H9 (cell line): ENCODE results near the gene P3H2. TPM values are rescaled to one million over a fixed set of nuclear protein-coding genes. Genes with fewer than 3 reads are reported as not detected.

Experiments used
- DNase-seq: peaks from one replicate; pipeline ENCODE4 v3.0.0-alpha.2; 2017
- H2AFZ ChIP-seq: one replicate; pipeline ENCODE4 v1.6.1; 2013; ENCODE audit warnings: mild to moderate bottlenecking, low read length, control low read depth, moderate library complexity
- H2AK5ac ChIP-seq: 2 replicates; pipeline ENCODE4 v1.6.1; 2013; ENCODE audit warnings: low read length, control low read depth, mixed read lengths; ENCODE audit not compliant: insufficient read length
- H2BK120ac ChIP-seq: one replicate; pipeline ENCODE4 v1.6.1; 2013; ENCODE audit warnings: low read depth, mild to moderate bottlenecking, low read length, control low read depth, inconsistent platforms; ENCODE audit not compliant: poor library complexity, severe bottlenecking
- H2BK12ac ChIP-seq: 2 replicates; pipeline ENCODE4 v1.6.1; 2013; ENCODE audit warnings: low read length, control low read depth, mixed read lengths, low read depth; ENCODE audit not compliant: insufficient read length
- H2BK15ac ChIP-seq: 2 replicates; pipeline ENCODE4 v1.6.1; 2013; ENCODE audit warnings: low read depth, low read length, control low read depth
- H2BK20ac ChIP-seq: one replicate; pipeline ENCODE4 v1.6.1; 2013; ENCODE audit warnings: low read depth, mild to moderate bottlenecking, low read length, control low read depth, inconsistent platforms; ENCODE audit not compliant: poor library complexity, severe bottlenecking
- H2BK5ac ChIP-seq: 2 replicates; pipeline ENCODE4 v1.6.1; 2013; ENCODE audit warnings: low read length, control low read depth, mixed read lengths; ENCODE audit not compliant: insufficient read length
- H3K14ac ChIP-seq: 2 replicates; pipeline ENCODE4 v1.6.1; 2013; ENCODE audit warnings: low read length, control low read depth; ENCODE audit not compliant: insufficient read depth
- H3K18ac ChIP-seq: 2 replicates; pipeline ENCODE4 v1.6.1; 2013; ENCODE audit warnings: low read depth, mild to moderate bottlenecking, mixed read lengths, low read length, control low read depth; ENCODE audit not compliant: insufficient read length
- H3K23ac ChIP-seq: 2 replicates; pipeline ENCODE4 v1.6.1; 2013; ENCODE audit warnings: low read length, control low read depth, mixed read lengths, low read depth; ENCODE audit not compliant: insufficient read length
- H3K23me2 ChIP-seq: 2 replicates; pipeline ENCODE4 v1.6.1; 2013; ENCODE audit warnings: low read depth, mild to moderate bottlenecking, mixed read lengths, low read length, control low read depth; ENCODE audit not compliant: insufficient read length, poor library complexity, severe bottlenecking
- H3K27ac ChIP-seq: 2 replicates; pipeline ENCODE4 v1.5.1; 2013; ENCODE audit warnings: low read length, control low read depth, mixed read lengths, low read depth; ENCODE audit not compliant: insufficient read length
- H3K27me3 ChIP-seq: 2 replicates; pipeline ENCODE4 v1.6.1; 2013; ENCODE audit warnings: low read length, control low read depth, inconsistent platforms; ENCODE audit not compliant: insufficient read depth
- H3K4ac ChIP-seq: 2 replicates; pipeline ENCODE4 v1.6.1; 2013; ENCODE audit warnings: low read depth, mild to moderate bottlenecking, control low read depth, inconsistent platforms, low read length, moderate library complexity
- H3K4me1 ChIP-seq: 2 replicates; pipeline ENCODE4 v1.6.1; 2013; ENCODE audit warnings: low read length, control low read depth, inconsistent platforms; ENCODE audit not compliant: insufficient read depth
- H3K4me2 ChIP-seq: 2 replicates; pipeline ENCODE4 v1.6.1; 2013; ENCODE audit warnings: low read length, control low read depth, mixed read lengths; ENCODE audit not compliant: insufficient read length, insufficient read depth
- H3K56ac ChIP-seq: 2 replicates; pipeline ENCODE4 v1.6.1; 2013; ENCODE audit warnings: low read depth, mild to moderate bottlenecking, mixed read lengths, low read length, control low read depth; ENCODE audit not compliant: insufficient read length
- H3K79me1 ChIP-seq: 2 replicates; pipeline ENCODE4 v1.6.1; 2013; ENCODE audit warnings: low read depth, mild to moderate bottlenecking, moderate library complexity, low read length, control low read depth, inconsistent platforms; ENCODE audit not compliant: insufficient read depth, poor library complexity, severe bottlenecking
- H3K79me2 ChIP-seq: 2 replicates; pipeline ENCODE4 v1.6.1; 2013; ENCODE audit warnings: low read length, control low read depth, inconsistent platforms; ENCODE audit not compliant: insufficient read depth
- H3K9ac ChIP-seq: 2 replicates; pipeline ENCODE4 v1.6.1; 2013; ENCODE audit warnings: low read length, control low read depth, mixed read lengths; ENCODE audit not compliant: insufficient read length; ENCODE audit errors: extremely low read depth
- H3K9me3 ChIP-seq: one replicate; pipeline ENCODE4 v1.6.1; 2013; ENCODE audit warnings: low read depth, low read length, inconsistent platforms; ENCODE audit not compliant: control insufficient read depth
- H3T11ph ChIP-seq: one replicate; pipeline ENCODE4 v1.6.1; 2013; ENCODE audit warnings: mild to moderate bottlenecking, low read length, control low read depth, inconsistent platforms
- H4K20me1 ChIP-seq: one replicate; pipeline ENCODE4 v1.6.1; 2013; ENCODE audit not compliant: control insufficient read depth, insufficient read length, insufficient read depth
- H4K5ac ChIP-seq: 2 replicates; pipeline ENCODE4 v1.6.1; 2013; ENCODE audit warnings: low read depth, mild to moderate bottlenecking, mixed read lengths, low read length, control low read depth; ENCODE audit not compliant: insufficient read length
- H4K8ac ChIP-seq: replicated peaks from 2 replicates; pipeline ENCODE4 v1.6.1; 2013; ENCODE audit warnings: low read length, control low read depth, mixed read lengths, low read depth; ENCODE audit not compliant: insufficient read length
- H4K91ac ChIP-seq: 2 replicates; pipeline ENCODE4 v1.6.1; 2013; ENCODE audit warnings: low read depth, mild to moderate bottlenecking, moderate library complexity, mixed read lengths, low read length, control low read depth; ENCODE audit not compliant: insufficient read length
- H3K27ac Mint-ChIP-seq, 3 experiments: 2 replicates in 2 of 3; 3 replicates in 1 of 3; pipeline ENCODE4 v1.8.0; 2020 to 2021; ENCODE audit warnings: mixed read lengths in 3 of 3, mild to moderate bottlenecking in 1 of 3, moderate library complexity in 1 of 3
- H3K27me3 Mint-ChIP-seq: 2 replicates; pipeline ENCODE4 v1.8.0; 2021; ENCODE audit warnings: low read depth, mild to moderate bottlenecking, moderate library complexity, mixed read lengths
- H3K36me3 Mint-ChIP-seq, 3 experiments: 2 replicates in 2 of 3; 3 replicates in 1 of 3; pipeline ENCODE4 v1.8.0; 2020 to 2021; ENCODE audit warnings: low read depth in 3 of 3, mixed read lengths in 3 of 3; ENCODE audit not compliant: insufficient read depth in 1 of 3
- H3K4me1 Mint-ChIP-seq, 2 experiments: 2 replicates each; pipeline ENCODE4 v1.8.0; 2020; ENCODE audit warnings: mixed read lengths in 2 of 2
- H3K4me3 Mint-ChIP-seq, 2 experiments: 2 replicates in 1 of 2; 3 replicates in 1 of 2; pipeline ENCODE4 v1.8.0; 2020 to 2021; ENCODE audit warnings: mild to moderate bottlenecking in 2 of 2, mixed read lengths in 2 of 2, moderate library complexity in 1 of 2
- H3K9me3 Mint-ChIP-seq, 2 experiments: 2 replicates in 1 of 2; 3 replicates in 1 of 2; pipeline ENCODE4 v1.8.0; 2020; ENCODE audit warnings: mild to moderate bottlenecking in 2 of 2, mixed read lengths in 2 of 2, moderate library complexity in 1 of 2
- WGBS: extraction: QIAGEN DNeasy Blood & Tissue Kit; methylation state at CpG from one replicate; pipeline ENCODE4 v1.1.7; 2013; ENCODE audit warnings: missing lambda C conversion rate, low lambda C conversion rate, mixed read lengths; ENCODE audit not compliant: insufficient read length; ENCODE audit errors: extremely low coverage; 5-methylcytosine and 5-hydroxymethylcytosine counted together
- total RNA-seq: library from RNA; stranded (reverse); gene quantifications from 2 replicates; pipeline ENCODE4 v1.2.1, GENCODE V29; 2021
- TF ChIP-seq, protein P1 (sequence below): fragments of 200-600 bp; sonication (generic); conservative IDR thresholded peaks from 3 replicates; pipeline ENCODE4 v1.8.0; 2021; ENCODE audit warnings: antibody characterized with exemption, mild to moderate bottlenecking

Gene P3H2
- total RNA-seq, 1 experiment from 2014 or later, result 41.5 TPM

DNA sequence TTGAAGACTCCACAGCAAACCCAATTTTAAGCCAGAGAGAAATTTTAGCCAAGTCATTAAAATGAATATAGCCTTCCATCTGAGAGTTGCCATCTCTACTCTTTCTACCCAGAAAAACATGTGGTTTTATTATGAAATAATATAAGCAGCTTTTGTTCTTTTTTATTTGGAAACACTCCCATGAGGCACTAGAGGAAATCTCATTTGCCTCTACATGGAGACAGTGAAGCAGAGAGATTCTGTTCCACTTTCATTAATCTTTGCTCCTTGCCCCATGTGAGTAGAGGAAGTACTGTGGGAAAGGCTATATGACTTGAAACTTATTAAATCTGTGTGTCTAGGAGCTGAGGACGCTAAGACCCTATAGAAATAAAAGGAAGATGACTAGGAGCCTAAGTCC is 111.1 kb downstream of the P3H2 start:
- Histone ChIP-seq H4K8ac (no peak overlapping the region), H4K5ac (no peak overlapping the region), H2BK15ac (no peak overlapping the region), H3K18ac (no peak overlapping the region), H3K14ac (no peak overlapping the region), H2BK20ac (no peak overlapping the region), H3K27me3 (no peaks in the 10 kb centered on the region), H2BK12ac (no peak overlapping the region), H3K23ac (no peak overlapping the region), H2BK5ac (no peak overlapping the region), H3K79me1 (no peaks in the 10 kb centered on the region), H3K23me2 (no peaks in the 10 kb centered on the region), H2AFZ (no peak overlapping the region), H3K56ac (no peak overlapping the region), H3K4me2 (no peak overlapping the region), H3T11ph (no peak overlapping the region), H3K9ac (no peak overlapping the region), H3K9me3 (no peaks in the 10 kb centered on the region), H4K91ac (no peak overlapping the region), H3K79me2 (no peaks in the 10 kb centered on the region), H3K4me1 (peaks cover 7% of the 10 kb centered on the region), H3K4ac (no peak overlapping the region), H4K20me1 (no peaks in the 10 kb centered on the region), H2BK120ac (no peak overlapping the region), H3K27ac (no peak overlapping the region), H2AK5ac (no peak overlapping the region)
- DNase-seq, result no peak
- no peaks in the 10 kb centered on the region for H3K27me3 Mint-ChIP-seq
- TF ChIP-seq, protein P1, sequence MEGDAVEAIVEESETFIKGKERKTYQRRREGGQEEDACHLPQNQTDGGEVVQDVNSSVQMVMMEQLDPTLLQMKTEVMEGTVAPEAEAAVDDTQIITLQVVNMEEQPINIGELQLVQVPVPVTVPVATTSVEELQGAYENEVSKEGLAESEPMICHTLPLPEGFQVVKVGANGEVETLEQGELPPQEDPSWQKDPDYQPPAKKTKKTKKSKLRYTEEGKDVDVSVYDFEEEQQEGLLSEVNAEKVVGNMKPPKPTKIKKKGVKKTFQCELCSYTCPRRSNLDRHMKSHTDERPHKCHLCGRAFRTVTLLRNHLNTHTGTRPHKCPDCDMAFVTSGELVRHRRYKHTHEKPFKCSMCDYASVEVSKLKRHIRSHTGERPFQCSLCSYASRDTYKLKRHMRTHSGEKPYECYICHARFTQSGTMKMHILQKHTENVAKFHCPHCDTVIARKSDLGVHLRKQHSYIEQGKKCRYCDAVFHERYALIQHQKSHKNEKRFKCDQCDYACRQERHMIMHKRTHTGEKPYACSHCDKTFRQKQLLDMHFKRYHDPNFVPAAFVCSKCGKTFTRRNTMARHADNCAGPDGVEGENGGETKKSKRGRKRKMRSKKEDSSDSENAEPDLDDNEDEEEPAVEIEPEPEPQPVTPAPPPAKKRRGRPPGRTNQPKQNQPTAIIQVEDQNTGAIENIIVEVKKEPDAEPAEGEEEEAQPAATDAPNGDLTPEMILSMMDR, result no peak
- H3K4me1 Mint-ChIP-seq, result peaks cover 55 to 62% of the 10 kb centered on the region in 2 experiments
- H3K9me3 Mint-ChIP-seq, result no peaks in the 10 kb centered on the region
- 0 out of 7 replicates have a peak, but pooled peaks cover 0 to 4% (median 0%) of the 10 kb centered on the region in 3 experiments for H3K36me3 Mint-ChIP-seq
- no peak overlapping the region for H3K27ac Mint-ChIP-seq
- no CpG with 5 or more reads among the region's 1 CpG for WGBS
- no peak overlapping the region for H3K4me3 Mint-ChIP-seq
